ENCODE data around the gene SRRD.

SRRD gene

DNA sequence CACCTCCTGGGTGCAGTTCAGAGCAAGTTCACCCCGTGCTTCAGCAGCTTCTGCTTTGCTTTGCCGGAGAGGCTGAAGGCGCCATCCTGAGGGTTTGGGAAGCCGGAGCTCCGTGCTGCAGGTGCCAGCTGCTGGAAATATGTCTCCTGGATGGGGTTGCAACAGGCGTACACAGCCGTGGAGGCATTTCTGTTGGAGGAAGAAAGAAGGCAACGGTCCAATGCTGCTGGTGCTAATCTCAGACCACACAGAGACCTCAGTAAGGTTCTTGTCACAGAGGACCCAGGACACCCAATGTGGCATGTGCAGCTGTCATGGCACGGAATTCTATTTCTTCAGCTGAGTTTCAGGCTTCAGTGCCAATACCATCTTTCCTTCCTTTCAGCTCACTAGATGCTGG is 30.5 kb upstream of the SRRD start:
- DNase-seq (ENCODE audit: low read depth in 2 of 3, low spot score in 2 of 3), result no peak

DNA sequence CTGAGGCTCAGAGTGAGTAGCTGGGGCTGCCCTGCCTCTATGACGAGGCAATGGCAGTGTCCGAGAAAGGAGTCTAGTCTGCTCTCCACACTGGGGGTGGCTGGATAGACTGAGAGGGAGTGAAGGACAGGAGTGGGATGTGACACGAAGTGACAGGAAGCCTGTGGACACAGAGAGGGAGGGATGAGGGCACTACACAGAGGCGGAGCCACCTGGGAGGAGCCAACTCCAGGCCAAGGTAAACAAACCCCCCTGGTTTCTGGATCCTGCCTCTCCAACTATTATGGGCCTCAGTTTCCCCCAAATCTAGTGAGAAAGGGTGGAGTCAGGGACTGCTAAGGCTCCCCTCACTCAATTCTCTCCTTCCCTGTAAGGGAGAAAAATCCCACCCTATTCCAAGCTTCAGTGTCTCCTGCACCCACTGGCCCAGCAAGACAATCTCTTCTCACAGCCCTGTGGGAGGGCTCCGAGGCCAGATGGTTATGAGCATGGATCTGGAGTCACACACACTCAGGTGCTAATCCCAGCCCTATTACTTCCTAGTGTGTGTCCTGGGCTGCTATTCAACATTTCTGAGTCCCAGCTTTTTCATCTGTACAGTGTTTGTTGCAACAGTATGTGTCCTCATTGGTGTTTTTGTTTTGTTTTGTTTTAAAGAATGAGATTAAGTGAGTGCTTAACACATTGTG is 29.7 kb upstream of the SRRD start:
- DNase-seq (ENCODE audit: low read depth in 2 of 3, low spot score in 2 of 3), result no peak

DNA sequence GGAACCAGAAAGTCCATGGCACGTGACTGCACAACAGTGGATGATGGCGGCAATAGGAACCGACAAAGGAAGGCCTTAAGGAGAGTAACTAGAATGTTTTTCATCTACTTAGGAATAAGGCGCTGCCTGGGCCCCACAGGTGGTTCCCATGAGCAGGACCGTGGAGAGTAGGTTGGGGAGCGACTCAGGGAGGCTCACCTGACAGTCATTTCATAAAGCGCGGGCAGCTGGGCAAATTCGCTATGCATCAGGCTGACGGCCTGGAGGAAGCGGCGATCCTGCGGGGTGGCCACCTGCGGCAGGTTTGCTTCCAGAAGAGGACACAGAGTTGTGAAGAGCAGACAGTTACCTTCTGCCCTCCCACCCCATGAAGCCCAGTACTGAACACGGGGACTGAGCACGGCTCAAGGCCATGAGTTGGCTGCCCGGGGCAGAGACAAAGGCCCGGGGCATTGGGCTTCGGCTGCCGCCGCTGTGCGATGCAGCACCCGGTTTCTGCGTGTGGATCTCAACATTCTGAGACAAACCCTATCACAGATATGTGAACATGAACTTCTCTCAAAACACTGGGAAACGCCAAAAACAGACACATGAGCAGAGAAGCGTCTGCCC is 25.9 kb upstream of the SRRD start:
- no peak for DNase-seq (ENCODE audit: low read depth in 2 of 3, low spot score in 2 of 3)

DNA sequence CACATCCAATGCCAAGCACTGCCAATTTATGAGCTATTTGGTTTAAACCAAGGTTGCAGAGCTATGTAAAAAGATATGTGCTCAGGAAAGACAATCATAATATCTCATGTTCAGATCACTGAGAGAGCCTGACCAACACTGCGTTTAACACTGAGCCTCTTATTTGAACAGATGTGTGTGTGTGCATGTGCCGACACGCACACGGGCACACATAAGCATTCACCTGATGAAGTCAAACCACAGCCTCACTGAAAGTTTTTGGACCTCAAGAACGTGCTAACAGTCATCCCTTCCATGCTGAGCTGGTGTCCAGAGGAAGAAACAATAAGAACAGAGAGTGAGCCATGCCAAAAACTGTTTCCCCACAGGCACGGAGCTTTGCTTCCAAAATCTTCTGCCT is 23.5 kb upstream of the SRRD start:
- DNase-seq (ENCODE audit: low read depth in 2 of 3, low spot score in 2 of 3), result no peak

DNA sequence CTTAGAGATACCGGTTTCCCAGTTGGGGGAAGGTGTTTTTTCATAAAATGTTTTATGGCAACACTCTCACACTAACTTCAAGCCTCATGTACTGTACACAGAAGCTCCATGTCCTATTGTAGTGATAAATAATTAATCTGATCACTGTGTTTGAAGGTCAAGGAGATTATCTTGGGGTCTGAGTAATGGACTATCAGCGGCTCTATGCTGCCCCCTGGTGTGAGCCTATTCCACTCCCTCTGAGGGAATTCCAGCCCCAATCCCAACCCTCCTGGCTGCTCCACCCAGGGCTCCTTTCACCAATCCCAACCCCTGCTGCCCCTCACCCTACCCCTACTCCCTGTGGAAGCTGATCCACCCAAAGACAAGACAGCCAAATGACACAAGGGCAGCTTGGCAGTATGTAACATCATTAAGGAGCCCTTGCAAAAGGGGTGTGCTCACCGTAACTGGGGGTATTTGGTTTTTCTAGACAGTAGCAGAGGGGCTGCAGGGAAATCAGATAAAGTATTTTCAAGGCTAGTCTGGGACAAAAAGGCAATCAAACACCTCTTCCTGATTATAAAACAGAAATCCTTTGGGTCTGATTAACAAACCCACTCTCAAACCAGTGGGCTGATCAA is 22.4 kb upstream of the SRRD start:
- DNase-seq (ENCODE audit: low read depth in 2 of 3, low spot score in 2 of 3), result peak in 1 of 3 experiments; percentile 19

DNA sequence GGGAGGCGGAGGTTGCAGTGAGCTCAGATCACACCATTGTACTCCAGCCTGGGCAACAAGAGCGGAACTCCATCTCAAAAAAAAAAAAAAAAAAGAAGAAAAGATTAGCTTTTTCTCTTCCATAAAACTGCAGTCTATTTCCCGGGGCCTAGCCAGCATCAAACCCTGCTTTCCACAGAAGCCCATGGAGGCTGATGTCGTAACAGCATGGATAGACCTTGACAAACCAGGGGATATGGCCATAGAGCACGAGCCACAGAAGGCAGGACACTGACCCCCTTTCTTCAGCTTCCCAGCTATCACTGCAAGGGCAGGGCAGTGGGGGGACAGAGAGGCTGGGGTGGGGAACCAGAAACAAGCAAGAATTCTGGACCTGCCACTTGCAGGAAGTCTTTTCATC is 21.6 kb upstream of the SRRD start:
- DNase-seq (ENCODE audit: low read depth in 2 of 3, low spot score in 2 of 3), result no peak

DNA sequence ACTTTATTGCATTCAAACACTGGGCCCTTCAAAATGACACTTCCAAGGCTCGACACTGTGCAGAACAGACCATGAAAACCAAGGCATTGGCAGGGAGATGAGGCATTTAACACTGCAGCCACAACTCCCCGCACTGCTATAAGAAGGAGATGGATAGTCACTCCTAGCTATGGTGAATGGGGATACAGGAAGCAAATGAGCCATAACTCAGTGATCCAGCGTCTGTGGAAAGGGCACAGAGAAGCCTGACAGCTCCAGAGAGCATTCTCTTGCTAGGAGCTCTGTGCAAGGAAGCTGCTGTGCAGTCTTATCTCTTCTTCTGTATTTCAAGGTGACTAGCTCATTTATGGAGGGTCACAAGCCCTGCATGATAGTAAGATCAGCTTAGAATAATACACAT is 21.0 kb upstream of the SRRD start:
- DNase-seq (ENCODE audit: low read depth in 2 of 3, low spot score in 2 of 3), result no peak

DNA sequence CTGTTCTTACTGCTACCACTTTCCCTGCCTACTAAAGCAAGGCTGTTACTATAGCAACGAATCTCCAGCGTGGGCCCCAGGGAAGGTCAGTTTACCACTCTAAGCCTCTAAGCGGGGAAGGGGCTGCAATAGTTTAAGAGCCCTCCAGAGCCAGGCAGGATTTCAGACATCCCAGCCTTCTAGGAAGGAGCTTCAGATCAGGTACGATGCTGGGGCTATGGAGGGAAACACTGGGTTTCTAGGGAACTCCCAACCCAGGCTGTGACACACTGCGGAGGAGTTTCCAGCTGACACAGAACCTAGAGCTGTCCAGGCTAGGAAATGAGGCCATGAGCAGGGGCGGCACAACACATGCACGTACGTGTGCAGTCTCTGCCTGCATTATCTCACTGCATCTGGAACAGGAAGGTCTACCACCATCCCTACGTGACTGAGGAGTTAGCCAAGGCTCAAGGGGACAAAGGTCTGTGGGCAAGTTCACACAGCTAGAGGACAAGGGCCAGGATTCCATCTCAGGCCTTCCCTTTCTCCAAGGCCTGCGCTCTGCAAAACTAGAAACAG is 20.5 kb upstream of the SRRD start:
- DNase-seq (ENCODE audit: low read depth in 2 of 3, low spot score in 2 of 3), result no peak

DNA sequence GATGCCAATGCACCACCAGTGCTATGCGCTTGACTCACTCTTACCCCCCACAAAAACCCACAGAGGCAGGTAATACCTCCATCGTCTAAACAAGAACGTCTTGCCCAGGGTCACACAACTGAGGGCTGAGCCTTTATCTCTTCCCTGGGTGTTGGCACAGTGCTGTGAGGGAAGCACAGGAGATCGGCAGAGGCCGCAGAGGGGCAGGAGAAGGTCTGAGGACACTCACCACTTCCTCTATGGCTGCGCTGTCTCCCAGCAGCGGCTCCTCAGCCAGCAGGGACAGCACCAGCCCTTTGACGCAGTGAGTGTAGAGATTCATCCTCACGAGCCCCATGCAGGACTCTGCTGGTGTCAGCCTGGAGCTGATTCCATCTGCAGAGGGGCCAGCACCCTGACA is 20.0 kb upstream of the SRRD start:
- DNase-seq (ENCODE audit: low read depth in 2 of 3, low spot score in 2 of 3), result no peak

DNA sequence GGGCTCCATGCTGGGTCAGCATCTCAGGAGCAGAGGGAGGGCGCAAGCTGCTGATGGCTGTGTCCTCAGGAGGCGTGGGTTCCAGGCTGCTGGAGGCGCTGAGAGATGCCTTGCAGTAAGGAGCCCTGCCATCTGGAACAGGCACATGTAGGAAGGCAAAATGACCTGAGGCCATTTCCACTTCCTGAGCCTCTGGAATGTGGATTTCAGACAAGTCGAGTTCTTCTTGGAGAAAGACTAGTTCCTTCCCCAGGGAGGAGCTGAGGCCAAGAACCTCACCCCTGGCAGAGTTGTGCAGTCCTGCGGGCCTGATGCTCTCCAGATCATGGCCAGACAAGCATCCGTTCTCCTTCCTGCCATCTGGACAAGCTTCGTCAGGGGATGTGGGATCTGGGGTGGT is 19.4 kb upstream of the SRRD start:
- DNase-seq (ENCODE audit: low read depth in 2 of 3, low spot score in 2 of 3), result no peak

DNA sequence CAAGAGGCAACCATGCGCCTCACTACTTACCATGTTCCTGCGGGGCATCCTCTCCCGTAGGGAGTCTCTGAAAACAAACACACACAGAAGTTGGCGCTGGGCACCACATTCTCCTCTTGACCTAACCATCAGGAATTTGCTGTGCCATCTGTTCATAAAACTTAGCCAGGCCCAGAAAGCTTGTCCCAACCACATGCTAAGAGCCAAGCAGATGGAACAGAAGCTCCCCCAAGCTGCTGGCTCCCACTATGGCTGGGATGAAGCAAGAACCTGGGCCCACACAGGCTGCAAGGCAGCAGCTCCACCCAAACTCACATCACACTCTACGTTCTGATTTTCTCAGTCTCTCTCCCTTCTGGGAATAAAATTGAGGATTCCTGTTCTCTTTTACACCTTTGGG is 17.5 kb upstream of the SRRD start:
- DNase-seq (ENCODE audit: low read depth in 2 of 3, low spot score in 2 of 3), result no peak

DNA sequence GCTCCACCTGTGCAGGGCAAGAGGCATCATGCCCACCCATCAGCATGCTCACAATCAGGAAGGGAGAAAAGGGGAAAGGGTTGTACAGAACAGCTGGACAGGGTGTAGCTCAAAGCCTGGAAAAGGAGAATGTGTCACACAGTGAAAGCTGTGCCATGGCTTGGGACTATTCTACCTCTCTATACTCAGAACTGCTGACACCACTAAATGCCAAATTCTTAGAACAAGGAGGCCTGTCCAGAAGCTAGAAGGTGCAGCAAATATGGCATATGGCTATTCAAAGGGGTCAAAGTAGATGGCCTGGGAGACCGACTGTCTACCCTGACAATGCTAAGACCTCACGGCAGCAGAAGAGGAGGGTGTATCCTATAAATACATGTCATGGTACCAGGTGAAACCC is 12.9 kb upstream of the SRRD start:
- DNase-seq (ENCODE audit: low read depth in 2 of 3, low spot score in 2 of 3), result no peak

DNA sequence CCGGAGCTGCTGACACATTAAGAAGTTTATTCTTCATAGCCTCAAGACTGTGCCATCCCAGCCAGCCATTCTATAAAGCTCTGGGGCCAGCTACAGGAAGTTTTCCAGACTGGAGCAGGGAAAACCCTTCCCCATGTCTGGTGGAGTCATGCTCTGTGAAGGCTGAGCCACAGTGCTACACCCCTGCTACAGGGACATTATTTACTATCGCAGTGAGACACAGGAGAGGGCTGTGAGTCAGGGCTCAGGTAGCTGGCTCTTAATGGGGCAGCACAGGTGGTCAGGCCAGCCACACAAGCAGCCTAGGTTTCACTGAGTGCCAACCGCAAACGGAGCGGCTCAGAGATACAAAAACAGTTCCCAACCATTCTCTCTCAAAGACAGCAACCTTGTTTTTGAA is 12.2 kb upstream of the SRRD start:
- no peak for DNase-seq (ENCODE audit: low read depth in 2 of 3, low spot score in 2 of 3)

DNA sequence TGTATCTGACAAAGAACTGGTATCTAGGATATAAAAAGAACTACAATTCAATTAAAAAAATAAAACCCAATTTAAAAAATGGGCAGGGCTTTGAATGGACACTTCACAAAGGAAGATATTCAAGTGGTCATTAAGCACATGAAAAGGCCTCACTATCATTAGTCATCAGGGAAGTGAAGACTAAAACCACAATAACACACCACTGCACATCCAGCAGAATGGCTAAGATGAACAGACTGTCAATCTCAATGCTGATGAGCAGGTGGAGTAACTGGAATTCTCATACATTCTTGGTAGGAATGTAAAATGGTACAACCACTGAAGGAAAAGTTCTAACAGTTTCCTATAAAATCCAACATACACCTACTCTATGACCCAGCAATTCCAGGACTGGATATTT is 9.0 kb upstream of the SRRD start:
- DNase-seq (ENCODE audit: low read depth in 2 of 3, low spot score in 2 of 3), result no peak

DNA sequence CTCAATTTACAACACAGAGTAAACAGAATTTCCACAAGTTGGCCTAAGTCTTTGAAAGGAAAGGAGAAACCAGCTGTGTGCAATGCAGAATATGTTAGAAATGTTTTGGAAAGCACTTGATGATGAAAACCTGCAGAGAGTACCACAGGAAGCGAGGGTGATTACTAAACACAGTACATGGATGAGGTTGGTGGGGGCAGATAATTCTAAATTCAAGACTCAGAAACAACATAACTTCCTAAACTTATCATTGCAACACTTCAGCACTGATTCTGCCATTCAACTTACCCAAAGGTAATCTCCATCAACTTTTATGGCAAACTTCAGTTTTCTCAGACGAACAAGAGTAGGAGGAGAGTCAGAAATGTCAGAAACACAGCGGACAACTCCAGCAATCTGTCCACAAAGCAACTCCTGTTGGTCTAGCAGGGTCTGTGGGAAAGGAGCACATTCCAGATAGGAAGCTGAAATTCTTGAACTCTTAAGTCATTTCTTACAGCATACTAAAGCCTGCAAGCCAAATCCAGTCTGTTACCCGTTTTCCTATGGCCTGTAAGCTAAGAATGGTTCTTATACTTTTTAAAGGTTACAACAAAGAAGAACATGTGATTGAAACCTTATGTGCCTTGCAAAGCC is 6.9 kb upstream of the SRRD start:
- DNase-seq (ENCODE audit: low read depth in 2 of 3, low spot score in 2 of 3), result no peak

DNA sequence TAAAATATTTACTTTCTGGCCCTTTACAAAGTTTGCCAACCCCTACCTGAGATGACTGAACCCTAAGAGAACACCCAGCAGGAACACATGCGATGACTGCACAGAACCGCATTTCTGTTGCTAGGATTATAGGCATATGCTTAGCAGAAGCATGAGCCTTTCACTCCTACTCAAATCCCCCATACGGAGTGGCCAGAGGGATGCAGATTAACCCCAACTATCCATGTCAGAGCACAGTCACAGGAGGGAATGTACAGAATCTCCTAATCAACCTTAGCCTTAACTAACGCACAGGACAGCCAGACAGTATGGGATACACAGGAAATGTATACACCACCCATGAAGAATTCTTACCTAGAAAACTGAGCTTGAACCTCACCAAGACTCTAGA is 6.3 kb upstream of the SRRD start:
- DNase-seq (ENCODE audit: low read depth in 2 of 3, low spot score in 2 of 3), result no peak

DNA sequence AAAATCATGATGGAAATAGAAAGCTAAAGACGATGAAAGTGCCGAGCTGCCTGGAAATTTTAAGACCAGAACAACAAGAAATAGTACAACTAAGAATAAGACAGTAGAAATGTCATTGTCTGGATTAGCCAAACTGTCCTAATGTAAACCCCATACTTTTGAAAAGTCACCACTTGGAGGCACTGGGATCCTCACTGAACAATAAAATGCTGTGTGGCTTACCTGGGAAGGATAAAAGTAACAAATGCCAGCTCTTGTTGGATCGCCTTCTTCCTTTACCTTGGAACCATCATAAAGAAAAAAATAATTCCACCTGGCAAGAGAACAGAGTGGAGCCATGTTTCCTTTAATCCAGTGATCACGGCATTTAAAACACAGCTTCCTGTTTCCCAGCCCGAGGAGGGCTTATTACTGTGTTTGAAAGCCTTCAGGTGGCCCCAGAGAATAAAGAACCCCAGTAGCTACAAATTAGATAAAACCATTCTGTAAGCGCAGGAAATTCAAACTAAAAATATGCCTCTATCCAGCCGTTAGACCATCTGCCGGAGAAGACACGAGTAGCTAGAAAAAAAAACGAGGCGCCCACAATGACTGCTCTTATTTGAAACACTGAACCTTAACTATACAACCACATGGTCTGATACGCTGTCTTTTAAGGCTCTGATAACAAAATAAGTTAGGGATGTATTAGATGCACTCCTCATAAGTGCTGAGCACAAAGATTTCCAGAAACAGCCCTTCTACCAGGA is 4.5 kb upstream of the SRRD start:
- DNase-seq (ENCODE audit: low read depth in 2 of 3, low spot score in 2 of 3), result no peak

DNA sequence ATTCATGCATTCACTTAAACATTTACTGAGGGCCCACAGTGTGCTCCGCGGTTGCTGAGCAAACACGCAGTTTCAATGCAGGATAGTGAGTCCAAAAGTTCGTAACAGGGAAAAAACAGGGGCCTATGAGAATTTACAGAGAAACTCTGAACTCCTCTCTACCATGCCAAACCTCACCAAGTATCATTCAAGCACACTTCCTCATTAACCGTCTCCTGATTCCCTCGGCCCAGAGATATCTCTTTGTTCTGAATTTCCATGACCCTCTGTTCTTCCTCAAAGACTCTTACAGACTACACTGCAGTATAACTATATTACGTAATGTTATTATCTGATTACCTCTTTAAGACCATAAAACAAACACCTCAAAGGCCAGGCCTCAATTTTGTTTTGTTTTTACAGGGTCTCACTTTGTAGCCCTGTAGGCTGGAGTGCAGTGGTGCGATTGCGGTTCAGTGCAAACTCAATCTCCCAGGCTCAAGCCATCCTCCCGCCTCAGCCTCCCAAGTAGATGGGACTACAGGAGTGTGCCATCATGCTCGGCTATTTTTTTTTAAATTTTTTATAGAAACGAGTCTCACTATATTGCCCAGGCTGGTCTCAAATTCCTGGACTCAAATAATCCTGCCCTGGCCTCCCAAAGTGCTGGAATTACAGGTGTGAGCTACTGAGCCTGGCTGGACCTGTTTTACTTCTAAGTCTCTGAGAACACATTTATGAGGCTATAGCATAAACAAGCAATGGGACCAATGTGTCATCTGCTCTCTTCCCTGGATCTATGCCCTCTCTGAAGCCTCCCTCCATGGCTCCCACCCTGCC is 3.7 kb upstream of the SRRD start:
- no peak for DNase-seq (ENCODE audit: low read depth in 2 of 3, low spot score in 2 of 3)

DNA sequence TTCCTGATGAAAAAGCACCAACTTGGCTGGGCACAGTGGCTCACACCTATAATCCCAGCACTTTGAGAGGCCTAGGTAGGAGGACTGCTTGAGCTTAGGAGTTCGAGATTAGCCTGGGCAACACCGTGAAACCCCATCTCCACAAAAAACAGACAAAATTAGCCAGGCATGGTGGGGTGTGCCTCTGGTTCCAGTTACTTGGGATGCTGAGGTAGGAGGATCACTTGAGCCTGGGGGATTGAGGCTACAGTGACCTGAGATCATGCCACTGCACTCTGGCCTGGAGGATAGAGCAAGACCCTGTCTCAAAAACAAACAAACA is 3.1 kb upstream of the SRRD start:
- DNase-seq (ENCODE audit: low read depth in 2 of 3, low spot score in 2 of 3), result no peak

DNA sequence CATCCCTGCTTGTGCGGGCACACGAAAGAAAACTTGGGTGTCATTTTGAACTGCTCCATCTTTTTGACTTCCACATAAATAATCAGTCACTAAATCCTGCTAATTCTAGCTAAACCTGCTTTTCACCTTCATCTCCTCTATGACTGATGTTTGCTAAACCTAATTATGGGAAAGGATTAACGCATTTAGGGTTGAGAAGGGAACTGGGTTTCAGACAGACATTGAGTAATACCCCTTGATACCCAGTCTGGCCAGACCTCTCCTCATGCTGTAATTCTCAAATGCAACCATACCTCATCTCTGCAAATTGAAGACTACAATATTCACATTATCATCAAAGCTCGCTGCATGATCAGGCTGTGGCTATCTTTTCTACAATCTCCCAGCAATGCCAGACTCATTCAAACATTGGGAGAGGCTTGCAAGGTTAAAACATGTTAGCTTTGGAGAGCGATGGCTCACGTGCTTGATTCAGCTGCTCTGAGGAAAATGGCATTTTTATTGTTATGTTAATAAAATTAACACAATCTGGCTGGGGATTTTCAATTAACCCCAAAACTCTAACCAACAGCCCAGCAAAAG is 2.5 kb upstream of the SRRD start:
- no peak for DNase-seq (ENCODE audit: low read depth in 2 of 3, low spot score in 2 of 3)
